ENCODE results near the gene ARHGAP1.

Gene ARHGAP1

GRCh38 chr11:46692450-46692849 lies 8.0 kb downstream of the ARHGAP1 start:
- no peak for DNase-seq

- DNase-seq, result no peak
Observed at GRCh38 chr11:46690702-46691101, 9.7 kb downstream of the ARHGAP1 start.

DNA sequence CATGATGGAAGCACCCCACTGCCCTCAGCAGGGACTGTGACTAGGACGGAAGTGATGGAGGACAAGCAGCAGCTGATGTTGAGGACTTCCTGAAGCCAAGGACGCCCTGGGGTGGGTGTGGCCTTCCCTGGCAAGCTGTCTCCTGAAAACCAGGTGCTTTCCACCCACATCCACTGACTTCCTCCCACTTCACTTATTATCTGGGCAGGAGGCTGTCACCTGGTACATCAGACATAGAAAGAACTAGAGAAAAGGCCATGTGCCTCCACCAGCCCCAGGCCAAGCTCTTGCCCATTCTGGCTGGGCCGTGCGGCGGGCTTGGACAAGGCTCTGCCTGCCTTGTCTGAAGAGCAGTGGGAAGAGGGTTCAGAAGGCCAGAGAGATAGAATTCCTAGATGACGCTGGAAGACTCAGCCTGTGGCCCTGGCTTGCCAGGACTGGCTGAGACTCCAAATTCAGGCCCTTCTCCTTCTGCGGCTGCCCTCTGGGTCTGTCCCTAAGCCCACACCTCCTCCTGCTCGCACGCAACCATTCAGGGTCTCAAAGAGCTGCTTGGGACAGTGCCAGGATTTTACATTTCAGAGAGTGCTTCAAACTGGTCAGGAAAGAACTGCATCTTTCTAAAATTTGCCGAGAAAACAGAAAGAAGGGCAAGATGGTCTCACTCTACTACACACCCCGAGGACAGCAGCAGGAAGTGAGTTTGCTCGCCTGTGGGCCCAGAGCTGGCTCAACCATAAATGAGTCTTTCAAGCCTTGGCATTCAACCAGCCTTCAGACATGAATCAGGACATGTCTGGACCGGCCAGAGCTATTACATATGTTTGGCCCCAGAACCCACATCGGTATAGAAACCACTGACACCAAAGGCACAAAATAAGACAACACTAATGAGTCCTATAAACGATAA lies 13.3 kb downstream of the ARHGAP1 start:
- no peak for DNase-seq

DNA sequence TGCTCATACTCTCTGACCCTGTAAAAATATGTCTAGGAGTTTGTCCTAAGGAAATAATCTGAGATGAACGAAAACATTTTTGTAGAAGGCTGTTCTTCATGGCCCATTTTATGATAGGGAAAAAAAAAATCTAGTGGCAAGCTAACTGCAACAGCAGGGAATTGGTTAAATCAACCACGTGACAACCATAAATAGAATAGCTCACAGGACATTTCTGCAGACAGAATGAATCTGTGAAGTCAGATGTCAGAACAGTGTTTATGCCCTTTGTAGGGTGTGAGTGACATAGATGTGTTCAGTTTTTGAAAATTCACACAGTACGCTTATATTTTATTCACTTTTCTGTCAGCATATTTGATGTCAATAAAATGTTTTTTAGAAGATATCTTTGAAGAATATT lies 16.1 kb downstream of the ARHGAP1 start:
- no peak for DNase-seq

GRCh38 chr11:46682773-46683752 lies 17.4 kb downstream of the ARHGAP1 start:
- DNase-seq, result no peak

DNA sequence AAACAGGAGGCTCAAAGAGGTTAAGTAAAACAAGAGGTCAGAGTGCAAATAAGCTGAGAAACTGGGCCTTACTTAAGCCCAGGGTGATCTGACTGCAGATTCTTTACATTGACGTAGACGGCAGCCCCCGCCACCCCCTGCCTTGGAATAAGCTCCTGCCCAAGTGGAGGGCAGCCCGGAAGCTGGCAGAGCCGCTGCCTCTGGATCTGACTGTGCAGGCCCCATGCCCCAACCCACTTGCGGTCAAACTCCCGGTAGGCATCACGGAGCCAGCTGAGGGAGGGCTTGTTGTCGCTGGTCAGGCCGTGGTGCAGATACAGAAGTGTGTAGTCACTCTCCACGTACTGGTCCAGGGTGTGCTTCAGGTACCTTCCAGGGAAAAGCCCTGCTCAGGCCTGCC lies 18.6 kb downstream of the ARHGAP1 start:
- no peak for DNase-seq

GRCh38 chr11:46680815-46681214 lies 19.6 kb downstream of the ARHGAP1 start:
- DNase-seq, result no peak

GRCh38 chr11:46680164-46680760 lies 20.2 kb downstream of the ARHGAP1 start:
- no peak for DNase-seq

GRCh38 chr11:46679241-46680163 lies 20.9 kb downstream of the ARHGAP1 start:
- no peak for DNase-seq

DNA sequence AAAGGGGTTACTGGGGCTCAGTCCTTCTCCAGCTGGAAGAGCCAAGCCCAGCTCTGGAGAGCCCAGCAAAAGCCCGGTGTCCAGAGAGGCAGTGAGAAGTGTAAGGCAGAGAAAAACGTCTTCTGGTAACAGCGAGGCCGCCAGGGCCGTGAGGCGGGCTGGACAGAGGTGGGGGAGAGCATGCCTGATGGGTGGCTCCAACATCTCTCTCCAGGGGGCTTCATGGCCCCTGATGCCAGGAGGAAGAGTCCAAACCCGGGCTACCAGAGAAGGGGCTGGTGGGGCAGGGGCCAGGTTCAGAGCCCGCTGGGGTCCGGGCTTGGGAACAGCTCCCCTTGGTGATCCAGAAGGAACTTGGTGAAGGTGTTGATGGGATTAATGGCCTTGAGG lies 21.7 kb downstream of the ARHGAP1 start:
- no peak for DNase-seq

DNA sequence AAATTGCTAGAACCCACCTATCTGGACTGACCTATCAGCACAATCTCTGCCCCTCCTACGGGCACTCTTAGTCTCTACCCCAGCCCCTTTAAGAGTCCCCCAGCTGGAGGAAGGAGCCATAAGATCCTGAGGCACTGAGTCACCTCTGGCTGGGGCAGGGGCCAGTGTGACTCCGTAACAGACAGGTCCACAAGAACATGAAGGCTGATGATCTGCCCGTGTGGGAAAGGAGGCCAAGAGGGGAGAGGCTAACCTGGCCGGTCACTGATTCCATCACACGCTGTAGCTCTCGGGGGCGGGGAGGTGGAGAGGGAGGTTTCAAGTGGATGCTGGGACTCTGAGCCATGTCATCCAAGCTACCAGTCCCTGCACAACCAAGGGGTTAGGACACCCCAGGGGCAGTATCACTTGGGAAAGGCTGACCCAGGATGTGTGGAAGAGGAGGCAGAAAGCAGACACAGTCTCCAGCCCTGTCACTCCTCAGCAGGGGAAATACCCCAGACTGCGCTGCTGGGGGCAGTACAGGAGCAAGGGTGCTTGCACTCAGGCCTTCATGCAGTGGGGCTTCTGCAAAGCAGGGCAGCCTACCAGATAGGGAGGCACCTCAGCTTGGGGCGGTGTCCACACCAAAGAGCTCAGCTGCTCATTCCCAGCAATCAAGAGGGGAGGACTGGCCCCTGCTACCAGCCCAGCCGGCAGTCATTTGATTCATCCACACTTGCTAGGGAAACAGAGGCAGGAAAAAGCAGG lies 22.3 kb downstream of the ARHGAP1 start:
- no peak for DNase-seq

DNA sequence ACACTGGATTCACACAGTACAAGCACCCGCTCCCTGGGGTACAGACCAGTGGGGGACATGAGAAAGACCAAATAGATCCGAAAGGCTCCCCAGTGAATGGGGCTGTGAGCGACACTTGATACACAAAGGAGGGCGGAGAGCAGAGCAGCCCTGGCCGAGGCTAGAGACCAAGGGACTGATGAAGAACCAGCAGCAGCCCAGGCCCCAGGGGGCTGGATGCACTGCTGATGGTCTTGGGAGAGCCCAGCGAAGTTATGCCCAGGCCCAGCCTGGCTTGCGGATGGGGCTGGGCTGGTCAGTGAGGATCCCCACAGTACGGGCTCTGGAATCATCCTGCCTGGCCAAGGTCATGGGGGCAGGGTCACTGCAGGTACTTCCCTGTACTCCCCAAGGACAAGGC lies 23.2 kb downstream of the ARHGAP1 start:
- DNase-seq, result no peak

- no peak for DNase-seq
Observed at GRCh38 chr11:46676436-46677158, 23.8 kb downstream of the ARHGAP1 start.

DNA sequence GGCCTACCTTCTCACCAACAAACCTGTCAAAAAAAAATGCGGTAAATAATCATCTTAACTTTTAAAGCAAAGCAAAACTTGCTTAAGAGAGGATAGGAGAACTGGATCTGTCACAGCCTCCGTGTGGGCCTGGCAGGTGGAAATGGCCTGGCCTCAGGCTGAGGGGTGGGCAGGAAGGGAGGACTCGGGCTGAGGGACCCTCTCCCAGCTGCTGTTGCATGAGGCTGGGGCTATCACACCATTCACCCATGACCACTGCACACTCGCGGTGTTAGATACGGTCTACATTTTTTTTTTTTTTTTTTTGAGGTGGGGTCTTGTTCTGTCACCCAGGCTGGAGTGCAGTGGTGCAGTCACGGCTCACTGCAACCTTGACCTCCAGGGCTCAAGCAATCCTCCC lies 24.5 kb downstream of the ARHGAP1 start:
- no peak for DNase-seq

GRCh38 chr11:46675288-46675851 lies 25.0 kb downstream of the ARHGAP1 start:
- DNase-seq, result no peak

GRCh38 chr11:46674463-46675287 lies 25.7 kb downstream of the ARHGAP1 start:
- DNase-seq, result no peak

DNA sequence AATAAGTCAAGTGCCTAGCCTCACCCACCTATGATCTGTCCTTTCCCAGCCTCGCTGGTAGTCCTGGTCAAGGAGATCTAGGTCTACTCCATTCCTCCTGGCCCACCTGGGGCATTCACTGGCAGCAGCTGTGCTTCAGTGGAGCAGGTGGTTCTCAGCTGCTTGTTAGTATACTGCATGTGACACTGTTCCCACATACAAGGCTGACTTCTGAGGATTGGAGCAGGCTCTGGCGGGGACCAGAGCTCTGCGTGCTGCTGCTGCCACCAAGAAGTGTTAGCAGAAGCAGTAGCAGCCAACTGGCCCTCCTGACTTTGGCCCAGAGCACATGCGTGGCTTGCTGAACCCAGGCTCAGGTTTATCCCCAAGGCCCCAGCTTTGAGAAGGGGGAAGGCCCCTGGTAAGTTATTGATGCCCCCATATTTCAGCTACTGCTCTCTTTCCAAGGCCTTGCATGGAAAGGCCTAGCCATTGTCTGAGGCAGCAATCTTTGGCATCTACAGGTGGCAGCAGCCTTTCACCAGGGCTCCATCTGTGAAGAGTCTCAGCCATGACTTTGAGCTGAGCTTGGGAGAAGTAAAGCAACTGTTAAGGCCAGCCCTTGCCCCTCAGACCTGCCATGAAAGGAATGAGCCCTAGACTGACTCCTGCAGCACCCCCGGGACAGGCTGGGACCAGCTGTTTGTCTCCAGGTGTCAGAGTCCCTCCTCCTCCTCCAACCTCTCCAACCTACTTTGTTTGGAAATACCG lies 26.5 kb downstream of the ARHGAP1 start:
- no peak for DNase-seq

GRCh38 chr11:46672381-46672839 lies 28.0 kb downstream of the ARHGAP1 start:
- DNase-seq, result no peak
